ENCODE measurements around the gene CHIC2.
A peak's percentile ranks its signal among the peaks of the same experiment; 100 is the strongest.
"Not testable (repeated sequence)": the region's sequence is repeated elsewhere in the genome, so short reads cannot be mapped to it uniquely, and the experiment has no call there.

The CHIC2 gene

DNA sequence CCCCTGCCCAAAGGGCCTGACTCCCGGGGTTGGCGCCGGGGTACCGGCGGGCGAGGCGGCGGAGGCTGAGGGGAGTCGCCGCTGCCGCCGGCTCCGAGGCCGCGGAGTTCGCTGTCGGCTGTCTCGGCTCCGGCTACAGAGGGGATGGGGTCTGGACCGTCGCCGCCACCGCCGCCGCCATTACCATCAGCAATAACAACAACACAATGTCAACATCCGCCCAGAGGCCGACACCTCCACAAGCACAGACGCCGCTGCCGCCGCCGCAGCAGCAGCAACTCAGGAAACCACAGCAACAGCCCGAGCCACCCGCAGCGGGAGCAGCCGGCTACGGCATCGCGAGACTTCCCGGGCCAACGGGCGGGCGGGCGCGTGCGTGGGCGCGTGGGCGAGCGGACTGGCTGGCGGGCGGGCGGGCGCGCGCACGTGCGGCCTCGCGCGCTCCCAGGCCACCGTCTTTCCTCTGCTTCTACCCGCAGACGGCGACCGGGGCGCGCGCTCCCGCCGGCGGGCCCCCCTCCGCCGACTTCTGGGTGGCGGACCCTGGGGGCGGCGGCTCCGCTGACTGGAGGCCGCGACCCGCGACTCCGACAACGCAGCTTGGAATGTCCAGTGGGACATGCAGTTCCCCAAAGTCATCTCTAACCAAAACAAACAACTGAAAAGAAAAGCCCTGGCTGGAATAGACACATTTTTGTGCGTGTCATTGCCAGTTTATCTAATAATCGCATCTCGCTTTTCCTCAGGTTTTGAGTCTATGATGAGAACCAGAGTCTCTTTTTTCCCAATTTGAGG lies at the start of gene CHIC2:
Gene CHIC2, minus strand, starts transcription at position 289 of the 795 bp plus-strand sequence. CDS start 305 bp downstream, outside the sequence.
- DNase-seq (ENCODE audit: low read depth): peak; percentile 97

GRCh38 chr4:54113206-54113605 lies 48.8 kb upstream of the CHIC2 start:
- not testable (repeated sequence) for DNase-seq (ENCODE audit: low read depth)

DNA sequence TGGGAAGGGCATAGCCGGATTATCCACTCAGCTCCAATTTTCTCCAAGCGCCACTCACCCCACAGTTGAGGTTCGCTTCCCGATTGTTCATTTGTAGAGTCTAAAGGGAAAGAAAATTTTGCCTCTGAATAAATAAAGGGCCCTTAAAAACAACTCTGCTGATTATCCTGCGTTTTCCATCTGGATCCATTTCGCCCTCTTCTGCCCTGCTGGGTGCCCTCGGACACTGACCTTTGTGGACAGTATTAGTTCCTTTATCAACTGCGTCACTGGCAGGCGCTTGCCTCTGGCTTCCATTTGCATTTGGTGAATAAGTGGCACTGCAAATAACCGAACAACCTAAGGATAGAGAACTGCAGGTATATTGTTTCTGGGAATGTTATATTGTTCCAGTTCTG lies 45.6 kb upstream of the CHIC2 start:
- DNase-seq (ENCODE audit: low read depth): no peak

DNA sequence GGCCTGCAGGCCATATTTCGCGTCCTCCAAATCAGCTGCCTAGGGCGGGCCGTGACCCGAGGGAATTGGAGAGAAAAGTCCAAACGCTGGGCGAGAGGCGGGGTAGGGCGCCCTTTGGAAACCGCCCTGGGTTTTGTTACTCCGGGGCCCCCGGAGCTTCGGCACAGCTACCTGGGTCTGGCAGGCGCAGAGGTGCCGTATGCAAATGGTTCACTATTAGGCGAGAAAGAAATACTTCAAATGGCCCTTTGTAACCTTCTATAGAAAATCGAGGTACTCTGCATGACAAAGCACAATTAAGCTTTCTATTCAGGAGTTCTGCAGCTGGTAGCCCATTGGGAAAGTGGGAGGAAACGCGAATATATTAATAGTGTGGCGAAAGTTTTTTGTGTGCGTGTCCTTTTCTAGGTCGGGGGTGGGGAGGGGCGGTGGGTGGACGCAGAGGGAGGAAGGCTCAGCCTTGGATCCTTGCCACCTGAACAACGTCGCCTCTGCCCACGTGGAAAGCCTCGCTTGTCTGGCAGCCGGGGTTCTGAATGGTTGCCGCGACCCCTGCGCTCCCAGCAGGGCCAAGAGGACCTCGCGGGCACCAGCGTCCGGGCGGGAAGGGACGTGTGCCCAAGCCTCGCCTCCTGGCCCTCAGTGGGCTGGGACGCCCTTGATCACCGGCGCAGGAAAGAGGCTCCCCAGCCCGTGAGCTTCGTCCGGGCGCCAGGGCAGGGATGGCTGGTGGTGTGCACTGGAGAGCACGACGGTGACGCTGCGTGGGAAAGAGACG lies 45.0 kb upstream of the CHIC2 start:
- no peak for DNase-seq (ENCODE audit: low read depth)

GRCh38 chr4:54107951-54108748 lies 43.7 kb upstream of the CHIC2 start:
- no peak for DNase-seq (ENCODE audit: low read depth)

DNA sequence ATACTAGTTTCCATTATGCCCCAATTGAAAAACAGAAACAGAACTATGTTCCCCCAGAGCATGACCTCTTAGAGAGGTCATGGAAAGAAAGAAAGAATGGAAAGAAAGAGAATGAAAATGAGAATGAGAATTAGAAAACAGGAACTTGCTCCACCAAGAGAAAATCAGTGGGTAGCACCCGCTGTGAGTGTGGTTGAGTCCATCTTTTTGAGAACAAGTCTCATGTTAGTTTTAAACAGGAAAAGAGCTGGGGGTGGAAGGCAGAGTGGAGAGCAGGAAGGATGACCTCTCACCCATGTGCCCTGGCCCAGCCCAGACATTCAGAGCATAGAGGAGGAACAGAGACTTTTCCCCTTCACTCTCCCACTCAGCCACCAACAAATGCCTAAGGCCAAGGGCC lies 40.5 kb upstream of the CHIC2 start:
- DNase-seq (ENCODE audit: low read depth): no peak

DNA sequence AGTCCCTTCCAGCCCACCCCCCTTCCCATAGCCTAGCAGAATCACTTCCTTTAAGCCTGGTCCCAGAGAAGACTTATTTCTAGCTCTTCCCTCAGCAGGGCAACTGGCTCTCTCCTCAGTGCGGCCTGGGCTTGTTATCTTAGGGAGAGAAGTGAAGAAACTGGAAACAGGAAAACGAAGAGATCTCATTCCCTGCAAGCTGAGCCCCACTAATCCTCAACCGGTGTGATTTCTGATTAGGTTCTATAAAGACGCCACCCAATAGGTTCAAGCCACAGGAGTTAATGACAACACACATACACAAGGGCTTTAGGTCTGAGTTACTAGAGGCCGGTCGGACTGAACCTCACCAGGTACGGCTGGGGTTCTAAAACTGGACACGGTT lies 38.8 kb upstream of the CHIC2 start:
- no peak for DNase-seq (ENCODE audit: low read depth)

DNA sequence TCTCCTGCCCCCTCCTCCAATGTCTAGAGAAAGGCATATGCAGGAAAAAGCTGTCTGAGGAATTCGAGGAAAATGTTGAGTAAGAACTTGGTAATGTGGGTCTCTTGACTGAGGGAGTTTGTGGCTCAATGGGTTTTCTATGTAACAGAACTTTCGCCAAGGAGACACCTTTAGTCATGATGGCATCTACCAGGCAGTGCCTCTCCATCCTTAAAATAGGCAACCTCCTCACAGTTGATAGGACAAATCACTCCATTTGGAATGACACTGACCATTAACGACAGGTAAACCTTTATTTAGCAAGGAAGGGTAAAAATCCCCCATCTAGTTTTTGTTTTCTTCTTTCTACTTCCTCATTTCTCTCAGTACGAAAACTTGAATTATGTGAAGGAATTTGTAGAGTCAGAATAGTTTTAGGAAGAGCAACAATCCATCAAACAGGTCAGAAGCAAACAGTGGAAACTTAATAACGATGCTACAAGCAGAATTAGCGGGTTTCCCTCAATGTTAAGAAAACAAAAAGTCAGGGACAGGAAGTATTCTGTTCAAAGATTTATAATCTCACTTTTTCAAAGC lies 38.2 kb upstream of the CHIC2 start:
- no peak for DNase-seq (ENCODE audit: low read depth)

GRCh38 chr4:54101190-54102041 lies 37.0 kb upstream of the CHIC2 start:
- no peak for DNase-seq (ENCODE audit: low read depth)

- no peak for DNase-seq (ENCODE audit: low read depth)
These were observed 36.3 kb upstream of the CHIC2 start for GRCh38 chr4:54100595-54101189.

DNA sequence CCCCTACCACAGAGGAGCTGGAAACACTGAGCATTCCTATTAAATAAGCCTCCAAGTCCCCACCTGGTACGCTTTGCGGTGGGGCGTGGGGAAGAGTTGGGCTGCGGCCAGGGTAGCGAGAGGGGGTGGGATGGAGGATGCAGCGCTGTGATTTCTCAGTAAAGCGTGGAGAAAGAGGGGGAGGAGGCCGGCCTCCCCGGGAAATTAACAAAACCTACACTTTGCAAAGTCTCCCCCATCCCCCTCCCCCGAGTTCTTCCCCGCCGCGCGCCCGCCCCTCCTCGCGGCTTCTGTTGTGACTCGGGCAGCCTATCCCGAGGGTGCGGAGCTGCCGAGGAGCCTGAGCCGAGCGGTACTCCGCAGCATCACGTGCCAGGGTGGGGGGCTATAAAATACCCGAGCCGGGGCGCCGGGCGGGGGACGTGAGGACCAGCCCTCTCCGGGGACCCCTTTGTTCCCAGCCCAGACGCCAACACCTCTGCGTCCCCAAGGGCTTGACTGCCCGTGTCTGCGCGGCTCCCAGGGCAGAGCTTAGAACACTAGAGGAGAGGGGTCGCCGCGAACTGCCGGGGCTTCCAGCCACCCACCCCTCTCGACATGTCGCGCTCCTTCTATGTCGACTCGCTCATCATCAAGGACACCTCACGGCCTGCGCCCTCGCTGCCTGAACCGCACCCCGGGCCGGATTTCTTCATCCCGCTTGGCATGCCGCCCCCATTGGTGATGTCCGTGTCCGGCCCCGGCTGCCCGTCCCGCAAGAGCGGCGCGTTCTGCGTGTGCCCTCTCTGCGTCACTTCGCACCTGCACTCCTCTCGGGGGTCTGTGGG lies 35.6 kb upstream of the CHIC2 start, which contains the start of gene GSX2:
Gene GSX2, plus strand, starts transcription at position 416 of the 827 bp plus-strand sequence. Its CDS starts 182 bp downstream, at position 598.
- DNase-seq (ENCODE audit: low read depth): peak; percentile 34

GRCh38 chr4:54099287-54099747 lies 34.9 kb upstream of the CHIC2 start:
- DNase-seq (ENCODE audit: low read depth): no peak

DNA sequence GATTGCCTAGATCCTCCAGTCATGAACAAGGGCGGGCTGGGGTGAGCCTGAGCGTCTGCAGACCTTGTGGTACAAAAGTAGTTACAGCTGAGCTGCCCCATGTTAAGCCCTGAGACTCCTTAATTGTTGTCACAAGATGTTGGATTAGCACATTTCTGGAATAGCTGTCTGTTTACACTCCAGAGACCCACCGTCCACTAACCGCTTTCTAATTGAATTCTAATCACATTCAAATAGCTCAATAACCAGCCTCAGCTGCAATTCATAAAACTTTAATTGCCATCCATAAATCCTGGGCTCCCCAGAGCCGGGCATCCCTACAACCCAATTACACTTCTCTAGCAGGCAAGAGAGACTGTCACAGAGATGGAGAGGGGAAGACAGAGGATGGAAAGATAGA lies 34.0 kb upstream of the CHIC2 start:
- DNase-seq (ENCODE audit: low read depth): no peak

- DNase-seq (ENCODE audit: low read depth): no peak
These were observed 32.7 kb upstream of the CHIC2 start for GRCh38 chr4:54097152-54097551.

GRCh38 chr4:54096295-54096962 lies 32.0 kb upstream of the CHIC2 start:
- DNase-seq (ENCODE audit: low read depth): no peak

GRCh38 chr4:54095110-54095825 lies 30.9 kb upstream of the CHIC2 start:
- no peak for DNase-seq (ENCODE audit: low read depth)

- no peak for DNase-seq (ENCODE audit: low read depth)
These were observed 30.0 kb upstream of the CHIC2 start for GRCh38 chr4:54094451-54094850.
